ENCODE measurements around the gene INTS11.
A peak's percentile ranks its signal among the peaks of the same experiment; 100 is the strongest.
"Not testable (repeated sequence)": the region's sequence is repeated elsewhere in the genome, so short reads cannot be mapped to it uniquely, and the experiment has no call there.

INTS11 gene
- 27.0 to 55.0 (median 37.5) reads per million in 17 experiments for total RNA-seq

GRCh38 chr1:1324524-1325287 lies at the start of gene INTS11, which contains the start of gene CPTP:
Gene INTS11 (minus strand): TSS chr1:1324660. CDS start chr1:1324608, 52 bp downstream.
Gene CPTP (plus strand): TSS chr1:1324802. CDS start chr1:1326911, 2,109 bp downstream.
- peak; percentile 95 to 99 (median 97) for DNase-seq

GRCh38 chr1:1373815-1374588 lies 49.5 kb upstream of the INTS11 start:
- DNase-seq, result no peak

GRCh38 chr1:1373051-1373814 lies 48.8 kb upstream of the INTS11 start:
- no peak for DNase-seq

GRCh38 chr1:1371746-1372711 lies 47.6 kb upstream of the INTS11 start:
- peak; percentile 58 to 80 (median 72) for DNase-seq

- DNase-seq, result no peak
These were observed 46.9 kb upstream of the INTS11 start for GRCh38 chr1:1371364-1371745.

- DNase-seq, result no peak
These were observed 46.4 kb upstream of the INTS11 start for GRCh38 chr1:1370771-1371300.

- DNase-seq, result not testable (repeated sequence)
These were observed 45.6 kb upstream of the INTS11 start for GRCh38 chr1:1370094-1370493.

GRCh38 chr1:1367315-1367714 lies 42.9 kb upstream of the INTS11 start:
- no peak for DNase-seq

- DNase-seq, result no peak
These were observed 42.2 kb upstream of the INTS11 start for GRCh38 chr1:1366699-1367066.

GRCh38 chr1:1365875-1366698 lies 41.6 kb upstream of the INTS11 start:
- DNase-seq, result no peak

- DNase-seq, result no peak
These were observed 39.8 kb upstream of the INTS11 start for GRCh38 chr1:1364266-1364665.

- DNase-seq, result no peak
These were observed 37.5 kb upstream of the INTS11 start for GRCh38 chr1:1361982-1362423.

- no peak for DNase-seq
These were observed 36.9 kb upstream of the INTS11 start for GRCh38 chr1:1361233-1361981.

GRCh38 chr1:1360506-1361169 lies 36.2 kb upstream of the INTS11 start:
- no peak for DNase-seq

- DNase-seq, result no peak
These were observed 35.4 kb upstream of the INTS11 start for GRCh38 chr1:1359664-1360468.

GRCh38 chr1:1359308-1359663 lies 34.8 kb upstream of the INTS11 start:
- no peak for DNase-seq

GRCh38 chr1:1358433-1359271 lies 34.2 kb upstream of the INTS11 start, which contains the start of gene MXRA8:
Gene MXRA8 (minus strand): TSS chr1:1358555. CDS start chr1:1358504, 51 bp downstream.
- peak in 1 of 4 experiments; percentile 4 for DNase-seq

All from suppressor macrophage (primary cell).